ENCODE data around the gene MROH8.

MROH8 gene

GRCh38 chr20:37198932-37199660 lies 19.7 kb upstream of the MROH8 start:
- DNase-seq (ENCODE audit: low read depth, low spot score), result no peak

- no peak for DNase-seq (ENCODE audit: low read depth, low spot score)
Observed at GRCh38 chr20:37194621-37195417, 15.5 kb upstream of the MROH8 start.

- DNase-seq (ENCODE audit: low read depth, low spot score), result no peak
Observed at GRCh38 chr20:37193821-37194220, 14.5 kb upstream of the MROH8 start.

- DNase-seq (ENCODE audit: low read depth, low spot score), result no peak
Observed at GRCh38 chr20:37193226-37193625, 13.9 kb upstream of the MROH8 start.

- DNase-seq (ENCODE audit: low read depth, low spot score), result peak; percentile 62
Observed at GRCh38 chr20:37192137-37192854, 12.9 kb upstream of the MROH8 start.

GRCh38 chr20:37190354-37191112 lies 11.2 kb upstream of the MROH8 start:
- no peak for DNase-seq (ENCODE audit: low read depth, low spot score)

- DNase-seq (ENCODE audit: low read depth, low spot score), result no peak
Observed at GRCh38 chr20:37189416-37190016, 10.2 kb upstream of the MROH8 start.

GRCh38 chr20:37188787-37189186 lies 9.4 kb upstream of the MROH8 start:
- no peak for DNase-seq (ENCODE audit: low read depth, low spot score)

- DNase-seq (ENCODE audit: low read depth, low spot score), result no peak
Observed at GRCh38 chr20:37185686-37186085, 6.3 kb upstream of the MROH8 start.

- DNase-seq (ENCODE audit: low read depth, low spot score), result no peak
Observed at GRCh38 chr20:37179683-37180524, 556 bp upstream of the MROH8 start.

GRCh38 chr20:37172836-37173235 lies 6.5 kb downstream of the MROH8 start:
- DNase-seq (ENCODE audit: low read depth, low spot score), result no peak

GRCh38 chr20:37166867-37167266 lies 12.5 kb downstream of the MROH8 start:
- DNase-seq (ENCODE audit: low read depth, low spot score), result no peak

GRCh38 chr20:37165031-37165430 lies 14.3 kb downstream of the MROH8 start:
- DNase-seq (ENCODE audit: low read depth, low spot score), result no peak

- no peak for DNase-seq (ENCODE audit: low read depth, low spot score)
Observed at GRCh38 chr20:37163832-37164554, 15.4 kb downstream of the MROH8 start.

GRCh38 chr20:37162646-37163045 lies 16.7 kb downstream of the MROH8 start:
- DNase-seq (ENCODE audit: low read depth, low spot score), result no peak

GRCh38 chr20:37161830-37162549 lies 17.4 kb downstream of the MROH8 start:
- no peak for DNase-seq (ENCODE audit: low read depth, low spot score)

GRCh38 chr20:37160683-37161082 lies 18.7 kb downstream of the MROH8 start:
- DNase-seq (ENCODE audit: low read depth, low spot score), result no peak

- DNase-seq (ENCODE audit: low read depth, low spot score), result no peak
Observed at GRCh38 chr20:37158248-37158647, 21.1 kb downstream of the MROH8 start.

GRCh38 chr20:37155987-37156386 lies 23.4 kb downstream of the MROH8 start:
- DNase-seq (ENCODE audit: low read depth, low spot score), result no peak

Measured in smooth muscle cell of the brain vasculature (primary cell).